Lower lobe of right lung (tissue), 2 donors: ENCODE data around the gene CLASP1. TPM values are rescaled to one million over a fixed set of nuclear protein-coding genes. Genes with fewer than 3 reads are reported as not detected.

ENCODE experiments used
- ATAC-seq, 2 donors: fragments of 200-7000 bp; cut with Tn5 transposase; one replicate each; pipeline ENCODE4 v1.9.1; 2020 to 2022; ENCODE audit warnings: mild to moderate bottlenecking in 2 of 2, moderate library complexity in 2 of 2
- DNase-seq: peaks from one replicate; pipeline ENCODE4 v3.0.0-alpha.2; 2020
- H3K27ac ChIP-seq: fragments of 200-600 bp; one replicate; pipeline ENCODE4 v1.8.0; 2022
- H3K27me3 ChIP-seq: fragments of 200-600 bp; one replicate; pipeline ENCODE4 v1.8.0; 2022; ENCODE audit warnings: low read depth
- H3K36me3 ChIP-seq: fragments of 200-600 bp; one replicate; pipeline ENCODE4 v1.8.0; 2022; ENCODE audit warnings: mild to moderate bottlenecking
- H3K4me1 ChIP-seq: fragments of 200-600 bp; one replicate; pipeline ENCODE4 v1.8.0; 2022
- H3K4me3 ChIP-seq: fragments of 200-600 bp; one replicate; pipeline ENCODE4 v1.8.0; 2022; ENCODE audit warnings: mild to moderate bottlenecking
- H3K9me3 ChIP-seq: fragments of 200-600 bp; one replicate; pipeline ENCODE4 v1.8.0; 2022
- CTCF ChIP-seq: fragments of 200-600 bp; IDR thresholded peaks from one replicate; pipeline ENCODE4 v1.8.0; 2022; ENCODE audit warnings: antibody characterized with exemption, mild to moderate bottlenecking
- intact Hi-C: fragments of 100-400 bp; cut with DNase I; formaldehyde crosslinking; loops from one replicate; pipeline ENCODE4 v1.11.0; 2022
- total RNA-seq: library from RNA; stranded (reverse); fragmentation: NEBNext Ultra II Directional; extraction: Animal tissue kit (Norgen Biotek cat#: 25700); gene quantifications from one replicate; pipeline ENCODE4 v1.2.1, GENCODE V29; 2021
- donor health status: DM: no; HTN: yes; CAD: no; lungs with severe emphysema.

CLASP1 gene
- total RNA-seq, 1 donor from 2014 or later, result 45.8 TPM

GRCh38 chr2:121431214-121431613, 218.0 kb downstream of the CLASP1 start:
- DNase-seq (no peak), ATAC-seq (no peak)
- TF ChIP-seq CTCF, result no peak
- Histone ChIP-seq H3K9me3 (no peaks in the 10 kb centered on the region), H3K27ac (no peak overlapping the region), H3K4me1 (no peaks in the 10 kb centered on the region), H3K36me3 (peaks cover 46% of the 10 kb centered on the region), H3K4me3 (no peak overlapping the region), H3K27me3 (no peaks in the 10 kb centered on the region)
- intact Hi-C loops, result no loop called here

- no peak for ATAC-seq
- DNase-seq, result no peak
- intact Hi-C loops, result no loop called here
- Histone ChIP-seq H3K36me3 (peaks cover 57% of the 10 kb centered on the region), H3K9me3 (no peaks in the 10 kb centered on the region), H3K4me1 (no peaks in the 10 kb centered on the region), H3K27me3 (no peaks in the 10 kb centered on the region), H3K27ac (no peak overlapping the region), H3K4me3 (no peak overlapping the region)
- TF ChIP-seq CTCF, result no peak
Measured at GRCh38 chr2:121429927-121430520, 219.2 kb downstream of the CLASP1 start.

- no peak overlapping the region for H3K4me3 ChIP-seq
- ATAC-seq (no peak), DNase-seq (no peak)
- intact Hi-C loops, result no loop called here
- TF ChIP-seq CTCF, result no peak
- H3K27ac ChIP-seq, result no peak overlapping the region
- no peaks in the 10 kb centered on the region for H3K27me3 ChIP-seq
- peaks cover 64% of the 10 kb centered on the region for H3K36me3 ChIP-seq
- no peaks in the 10 kb centered on the region for H3K4me1 ChIP-seq
- no peaks in the 10 kb centered on the region for H3K9me3 ChIP-seq
Measured at GRCh38 chr2:121429119-121429903, 220.0 kb downstream of the CLASP1 start.

- H3K36me3 ChIP-seq, result peaks cover 74% of the 10 kb centered on the region
- no peak for DNase-seq
Measured at GRCh38 chr2:121427187-121427689, 222.0 kb downstream of the CLASP1 start.

GRCh38 chr2:121420486-121420885, 228.8 kb downstream of the CLASP1 start:
- Histone ChIP-seq H3K9me3 (no peaks in the 10 kb centered on the region), H3K4me1 (no peaks in the 10 kb centered on the region), H3K36me3 (peaks cover 72% of the 10 kb centered on the region), H3K27me3 (no peaks in the 10 kb centered on the region), H3K4me3 (no peak overlapping the region), H3K27ac (no peak overlapping the region)
- no peak for TF ChIP-seq CTCF
- ATAC-seq (no peak), DNase-seq (no peak)
- intact Hi-C loops, result no loop called here

More at GRCh38 chr2:121427187-121427689, 222.0 kb downstream of the CLASP1 start:
- H3K4me1 ChIP-seq, result no peaks in the 10 kb centered on the region
- ATAC-seq, result no peak
- intact Hi-C loops, result no loop called here
- TF ChIP-seq CTCF, result no peak
- H3K9me3 ChIP-seq, result no peaks in the 10 kb centered on the region
- no peak overlapping the region for H3K27ac ChIP-seq
- no peaks in the 10 kb centered on the region for H3K27me3 ChIP-seq
- H3K4me3 ChIP-seq, result no peak overlapping the region
